GM13977 (cell line): ENCODE data around the gene FAAP20.

Experiments used
- DNase-seq: peaks from one replicate; pipeline ENCODE4 v3.0.0; 2012; ENCODE audit warnings: low spot score
- CTCF ChIP-seq: IDR thresholded peaks from 2 replicates; pipeline ENCODE4 v1.5.1; 2012; ENCODE audit warnings: mild to moderate bottlenecking, control low read depth; ENCODE audit not compliant: insufficient read depth; ENCODE audit errors: extremely low read depth, missing control alignments
- in situ Hi-C: fragments of 300-500 bp; cut with MboI; formaldehyde crosslinking; loops from one replicate; pipeline ENCODE4 v1.12.0; 2022; ENCODE audit warnings: low sequenced_read_pairs, low pct_unique_long_range_greater_than_20kb, mixed read lengths, inconsistent platforms; ENCODE audit not compliant: unreplicated experiment

FAAP20 gene

GRCh38 chr1:2194898-2195673, 514 bp upstream of the FAAP20 start:
- in situ Hi-C loops = loop anchor here (10.0 to 25.0 kb wide), 2 partner anchors 200 to 342 kb away; partner anchors contain the start of genes HES5, MORN1, PANK4 and RER1
- DNase-seq = peak; percentile 94
- peak; percentile 87 for TF ChIP-seq CTCF

DNA sequence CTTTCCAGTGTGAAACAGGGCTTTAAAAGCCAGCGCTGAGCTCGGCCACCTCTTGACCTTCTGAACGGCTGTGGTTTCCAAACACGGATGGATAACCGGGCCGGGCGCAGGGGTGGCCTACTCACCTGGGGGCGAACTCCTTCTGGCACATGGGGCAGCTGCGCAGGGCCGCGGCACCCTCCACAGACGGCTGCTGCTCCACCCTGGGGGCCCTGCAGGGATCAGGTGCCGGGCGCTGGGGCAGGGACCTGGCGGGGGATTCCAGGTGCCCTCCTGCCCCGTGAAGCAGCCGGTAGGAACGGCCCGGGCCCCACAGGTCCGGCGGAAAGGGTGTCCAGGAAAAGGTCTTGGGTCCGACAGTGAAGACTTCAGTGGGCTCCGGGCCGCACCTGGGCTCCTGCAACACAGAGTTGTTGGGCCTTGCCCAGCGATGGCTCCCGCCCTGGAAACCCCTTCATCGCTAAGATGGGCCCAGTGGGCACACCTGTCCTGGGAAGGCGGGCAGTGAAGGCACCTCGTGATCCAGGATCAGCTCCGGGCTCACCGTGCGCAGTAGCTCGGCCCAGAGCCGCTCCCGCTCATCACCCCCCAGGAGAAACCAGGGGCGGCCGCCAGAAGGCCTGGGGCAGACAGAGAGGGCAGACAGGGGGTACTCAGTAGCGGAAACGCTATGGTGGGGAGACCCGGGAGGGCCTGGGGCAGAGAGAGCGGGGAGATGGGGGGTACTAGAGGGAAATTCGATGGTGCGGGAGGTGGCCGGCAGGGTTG, 874 bp downstream of the FAAP20 start:
- no peak for TF ChIP-seq CTCF
- DNase-seq = no peak
- in situ Hi-C loops = loop anchor here (10.0 to 25.0 kb wide), 2 partner anchors 201 to 344 kb away; partner anchors contain the start of genes HES5, MORN1, PANK4 and RER1

- no peak for TF ChIP-seq CTCF
- DNase-seq = no peak
- in situ Hi-C loops = loop anchor here (10.0 to 25.0 kb wide), 2 partner anchors 202 to 345 kb away; partner anchors contain the start of genes HES5, MORN1, PANK4 and RER1
These were observed 2.3 kb downstream of the FAAP20 start for GRCh38 chr1:2192031-2192995.

- TF ChIP-seq CTCF = no peak
- no peak for DNase-seq
- in situ Hi-C loops = loop anchor here (10.0 to 25.0 kb wide), 2 partner anchors 204 to 347 kb away; partner anchors contain the start of genes HES5, MORN1, PANK4 and RER1
These were observed 4.0 kb downstream of the FAAP20 start for GRCh38 chr1:2190491-2190976.

GRCh38 chr1:2189459-2190425, 4.8 kb downstream of the FAAP20 start:
- no peak for TF ChIP-seq CTCF
- in situ Hi-C loops = loop anchor here (10.0 to 25.0 kb wide), 2 partner anchors 205 to 348 kb away; partner anchors contain the start of genes HES5, MORN1, PANK4 and RER1
- peak; percentile 92 for DNase-seq
